ENCODE data around the gene NOTCH1. TPM values are rescaled to one million over a fixed set of nuclear protein-coding genes. Genes with fewer than 3 reads are reported as not detected.

Gene NOTCH1
- total and polyA plus RNA-seq, 11 donors = 8.0 to 47.3 (median 20.3) TPM

GRCh38 chr9:136520053-136520540 is 25.8 kb downstream of the NOTCH1 start:
- peaks cover 0 to 33% (median 5%) of the 10 kb centered on the region in 12 donors for H3K4me1 ChIP-seq
- intact Hi-C loops (cut with DNase I) = no loop called here
- 94 to 97% (median 96%) methylated on average over 19 to 20 of the region's 20 CpGs for WGBS, 4 donors
- no peak overlapping the region for H3K27ac ChIP-seq
- peaks cover 0 to 78% (median 66%) of the 10 kb centered on the region in 9 donors for H3K36me3 ChIP-seq
- no peak for ATAC-seq
- no peaks in the 10 kb centered on the region for H3K9me3 ChIP-seq
- TF ChIP-seq POLR2A (IDR thresholded peaks at IDR 0.05) (no peak), CTCF (IDR thresholded peaks at IDR 0.05) (no peak)
- DNase-seq = no peak
- no peak overlapping the region for H3K4me3 ChIP-seq
- no peaks in the 10 kb centered on the region for H3K27me3 ChIP-seq

GRCh38 chr9:136519263-136520052 is 26.4 kb downstream of the NOTCH1 start:
- DNase-seq = no peak
- Histone ChIP-seq H3K27ac (no peak overlapping the region), H3K9me3 (no peaks in the 10 kb centered on the region), H3K27me3 (no peaks in the 10 kb centered on the region), H3K36me3 (peaks cover 0 to 85% (median 73%) of the 10 kb centered on the region in 9 donors), H3K4me1 (peaks cover 0 to 33% (median 5%) of the 10 kb centered on the region in 12 donors), H3K4me3 (no peak overlapping the region)
- WGBS, 4 donors = 88 to 95% (median 92%) methylated on average over 24 to 32 of the region's 32 CpGs
- TF ChIP-seq POLR2A (IDR thresholded peaks at IDR 0.05) = no peak
- no peak for TF ChIP-seq CTCF (IDR thresholded peaks at IDR 0.05)
- intact Hi-C loops (cut with DNase I) = no loop called here
- ATAC-seq = no peak

GRCh38 chr9:136518623-136519022 is 27.2 kb downstream of the NOTCH1 start:
- Histone ChIP-seq H3K9me3 (no peaks in the 10 kb centered on the region), H3K27ac (no peak overlapping the region), H3K4me3 (no peak overlapping the region), H3K36me3 (peaks cover 0 to 89% (median 81%) of the 10 kb centered on the region in 9 donors), H3K4me1 (peaks cover 0 to 31% (median 3%) of the 10 kb centered on the region in 12 donors), H3K27me3 (no peaks in the 10 kb centered on the region)
- DNase-seq (no peak), ATAC-seq (no peak)
- intact Hi-C loops (cut with DNase I) = no loop called here
- TF ChIP-seq POLR2A (IDR thresholded peaks at IDR 0.05) (no peak), CTCF (IDR thresholded peaks at IDR 0.05) (no peak)
- WGBS, 4 donors = 89 to 93% (median 93%) methylated on average over 7 to 18 of the region's 18 CpGs

GRCh38 chr9:136517950-136518349 is 27.9 kb downstream of the NOTCH1 start:
- ATAC-seq (no peak), DNase-seq (no peak)
- H3K27me3 ChIP-seq = no peaks in the 10 kb centered on the region
- peaks cover 0 to 89% (median 81%) of the 10 kb centered on the region in 9 donors for H3K36me3 ChIP-seq
- H3K27ac ChIP-seq = no peak overlapping the region
- H3K4me1 ChIP-seq = peaks cover 0 to 24% (median 6%) of the 10 kb centered on the region in 12 donors
- H3K9me3 ChIP-seq = no peaks in the 10 kb centered on the region
- H3K4me3 ChIP-seq = no peak overlapping the region
- intact Hi-C loops (cut with DNase I) = no loop called here
- WGBS, 4 donors = 91 to 100% (median 93%) methylated on average over 6 to 17 of the region's 17 CpGs
- TF ChIP-seq POLR2A (IDR thresholded peaks at IDR 0.05) = no peak
- no peak for TF ChIP-seq CTCF (IDR thresholded peaks at IDR 0.05)
